HG03060 (cell line): Measurements from ENCODE around the gene WBP1L.
"Not testable (repeated sequence)": the region's sequence is repeated elsewhere in the genome, so short reads cannot be mapped to it uniquely, and the experiment has no call there.

Experiments used
- ATAC-seq: cut with Tn5 transposase; IDR thresholded peaks from one replicate; pipeline ENCODE4 v1.9.1; 2021; ENCODE audit warnings: low read depth, moderate number of reproducible peaks; ENCODE audit not compliant: unreplicated experiment

The WBP1L gene

GRCh38 chr10:102802920-102803534, 59.3 kb downstream of the WBP1L start:
- ATAC-seq: no peak

GRCh38 chr10:102804382-102805055, 60.8 kb downstream of the WBP1L start:
- ATAC-seq: no peak

- no peak for ATAC-seq
Measured at GRCh38 chr10:102808380-102808779, 64.6 kb downstream of the WBP1L start.

- no peak for ATAC-seq
Measured at GRCh38 chr10:102811346-102811745, 67.6 kb downstream of the WBP1L start.

GRCh38 chr10:102812231-102812876, 68.6 kb downstream of the WBP1L start:
- ATAC-seq: no peak

- no peak for ATAC-seq
Measured at GRCh38 chr10:102813017-102813541, 69.3 kb downstream of the WBP1L start.

- ATAC-seq: no peak
Measured at GRCh38 chr10:102813734-102814452, 70.1 kb downstream of the WBP1L start.

- ATAC-seq: no peak
Measured at GRCh38 chr10:102814453-102814871, 70.7 kb downstream of the WBP1L start.

GRCh38 chr10:102814873-102815661, 71.3 kb downstream of the WBP1L start:
- no peak for ATAC-seq

GRCh38 chr10:102815790-102816549, 72.2 kb downstream of the WBP1L start:
- no peak for ATAC-seq

GRCh38 chr10:102817175-102817574, 73.4 kb downstream of the WBP1L start:
- ATAC-seq: no peak

- ATAC-seq: no peak
Measured at GRCh38 chr10:102819054-102819453, 75.3 kb downstream of the WBP1L start.

- not testable (repeated sequence) for ATAC-seq
Measured at GRCh38 chr10:102820008-102820407, 76.3 kb downstream of the WBP1L start.

GRCh38 chr10:102822222-102822621, 78.5 kb downstream of the WBP1L start:
- no peak for ATAC-seq

GRCh38 chr10:102824664-102825063, 80.9 kb downstream of the WBP1L start:
- ATAC-seq: no peak

GRCh38 chr10:102826148-102826796, 82.5 kb downstream of the WBP1L start:
- no peak for ATAC-seq

GRCh38 chr10:102827597-102827975, 83.8 kb downstream of the WBP1L start:
- ATAC-seq: no peak

GRCh38 chr10:102831322-102832071, 87.7 kb downstream of the WBP1L start:
- no peak for ATAC-seq
